Thyroid gland (tissue), 4 donors: ENCODE data around the gene WASF2.

Experiments used
- POLR2A ChIP-seq, 2 donors: fragments of 450-650 bp; IDR thresholded peaks; one replicate each; pipeline ENCODE4 v1.6.1; 2017; ENCODE audit warnings: antibody characterized with exemption in 2 of 2, mild to moderate bottlenecking in 2 of 2, moderate library complexity in 1 of 2
- TF ChIP-seq, protein P1 (sequence below), 6 experiments: fragments of 200-600 bp in 3 of 6; fragments of 450-650 bp in 3 of 6; sonication (generic) in 3 of 6; IDR thresholded peaks; one replicate each; pipeline ENCODE4 v1.5.1; 2016 to 2019; ENCODE audit warnings: antibody characterized with exemption in 6 of 6, mild to moderate bottlenecking in 2 of 6, inconsistent platforms in 1 of 6, moderate library complexity in 1 of 6

DNA sequence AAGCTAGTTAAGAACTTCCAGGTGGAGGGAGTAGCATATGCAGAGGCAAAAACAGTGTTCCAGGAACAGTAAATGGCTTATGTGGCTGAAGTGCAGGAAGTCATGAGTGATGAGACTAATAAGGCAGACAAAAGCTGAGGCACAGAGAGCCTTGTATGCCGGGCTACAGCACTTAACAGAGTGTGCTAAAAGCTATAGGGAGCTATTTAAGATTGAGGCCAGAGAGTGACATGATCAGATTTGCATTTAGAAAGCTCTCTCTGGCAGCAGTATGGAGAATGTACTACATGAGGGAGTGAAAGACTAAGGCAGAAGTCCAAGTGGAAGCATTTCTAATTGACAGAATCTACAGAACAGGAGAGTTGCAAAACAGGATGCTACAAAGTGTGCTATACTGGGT, 38.6 kb downstream of the WASF2 start:
- TF ChIP-seq, protein P1, sequence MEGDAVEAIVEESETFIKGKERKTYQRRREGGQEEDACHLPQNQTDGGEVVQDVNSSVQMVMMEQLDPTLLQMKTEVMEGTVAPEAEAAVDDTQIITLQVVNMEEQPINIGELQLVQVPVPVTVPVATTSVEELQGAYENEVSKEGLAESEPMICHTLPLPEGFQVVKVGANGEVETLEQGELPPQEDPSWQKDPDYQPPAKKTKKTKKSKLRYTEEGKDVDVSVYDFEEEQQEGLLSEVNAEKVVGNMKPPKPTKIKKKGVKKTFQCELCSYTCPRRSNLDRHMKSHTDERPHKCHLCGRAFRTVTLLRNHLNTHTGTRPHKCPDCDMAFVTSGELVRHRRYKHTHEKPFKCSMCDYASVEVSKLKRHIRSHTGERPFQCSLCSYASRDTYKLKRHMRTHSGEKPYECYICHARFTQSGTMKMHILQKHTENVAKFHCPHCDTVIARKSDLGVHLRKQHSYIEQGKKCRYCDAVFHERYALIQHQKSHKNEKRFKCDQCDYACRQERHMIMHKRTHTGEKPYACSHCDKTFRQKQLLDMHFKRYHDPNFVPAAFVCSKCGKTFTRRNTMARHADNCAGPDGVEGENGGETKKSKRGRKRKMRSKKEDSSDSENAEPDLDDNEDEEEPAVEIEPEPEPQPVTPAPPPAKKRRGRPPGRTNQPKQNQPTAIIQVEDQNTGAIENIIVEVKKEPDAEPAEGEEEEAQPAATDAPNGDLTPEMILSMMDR (IDR thresholded peaks at IDR 0.05), result no peak
- TF ChIP-seq POLR2A (IDR thresholded peaks at IDR 0.05), result no peak
